GM23248 (cell line): ENCODE measurements around the gene ZNF215.

ENCODE experiments used
- EZH2 ChIP-seq: fragments of 200-600 bp; sonication (generic); IDR thresholded peaks from 2 replicates; pipeline ENCODE4 v1.6.1; 2018; ENCODE audit warnings: antibody characterized with exemption, mild to moderate bottlenecking; ENCODE audit not compliant: insufficient read depth, poor library complexity, severe bottlenecking
- EZH2phosphoT487 ChIP-seq: fragments of 200-600 bp; sonication (generic); IDR thresholded peaks from 2 replicates; pipeline ENCODE4 v1.6.1; 2018; ENCODE audit warnings: antibody characterized with exemption, moderate library complexity, mild to moderate bottlenecking, low read depth; ENCODE audit not compliant: insufficient read depth

- TF ChIP-seq EZH2 (no peak), EZH2phosphoT487 (no peak)
Measured at GRCh38 chr11:6941970-6942369, 15.7 kb downstream of the ZNF215 start.
